HCT116 (cell line): ENCODE measurements around the gene RBM14. TPM values are rescaled to one million over a fixed set of nuclear protein-coding genes. Genes with fewer than 3 reads are reported as not detected.

Experiments
- ATAC-seq: fragments of 200-7000 bp; cut with Tn5 transposase; 2 replicates; pipeline ENCODE4 v1.9.1; 2020; ENCODE audit warnings: mild to moderate bottlenecking, moderate library complexity
- BruUV-seq: library from RNA; stranded (reverse); fragments of 400-500 nt; replicated peaks from 2 replicates; lab custom pipeline; 2021; lab: Mats Ljungman, UMichigan
- CTCF ChIA-PET: fragments of 300-600 bp; sonication (Branson Sonifier 250); formaldehyde crosslinking; loops from one replicate; lab custom pipeline; 2021; ENCODE audit warnings: antibody characterized with exemption; lab: Charles Lee
- POLR2A ChIA-PET: fragments of 300-600, 350-600 bp; sonication (Branson Sonifier 250); formaldehyde crosslinking; loops from one replicate; lab custom pipeline; 2021; ENCODE audit warnings: antibody characterized with exemption; lab: Charles Lee
- RAD21 ChIA-PET, 2 experiments: fragments of 300-600 bp; sonication (Branson Sonifier 250); formaldehyde crosslinking; loops; one replicate each; lab custom pipeline; 2023; ENCODE audit warnings: low total read pairs in 2 of 2; ENCODE audit not compliant: uncharacterized antibody in 2 of 2, unreplicated experiment in 2 of 2, low non-redundant PET in 1 of 2; lab: Charles Lee
- DNase-seq: peaks from one replicate; pipeline ENCODE4 v3.0.0-alpha.2; 2010; ENCODE audit warnings: low read depth, low spot score
- H2AFZ ChIP-seq: fragments of 200-600 bp; shearing (Covaris generic), sonication (generic); 2 replicates; pipeline ENCODE4 v1.6.1; 2017; ENCODE audit warnings: low read depth, mixed run types, mixed read lengths, antibody characterized with exemption, low read length; ENCODE audit not compliant: poor library complexity, severe bottlenecking
- H3K27ac ChIP-seq: 2 replicates; pipeline ENCODE4 v1.5.1; 2012; ENCODE audit warnings: low read depth, low read length
- H3K27me3 ChIP-seq: fragments of 200-600 bp; sonication (generic); 2 replicates; pipeline ENCODE4 v1.6.1; 2016; ENCODE audit warnings: mixed run types, low read length, mixed read lengths; ENCODE audit not compliant: insufficient read depth
- H3K36me3 ChIP-seq, 2 experiments: fragments of 200-500 bp in 1 of 2; fragments of 200-600 bp in 1 of 2; sonication (Bioruptor generic) in 1 of 2; sonication (generic) in 1 of 2; 2 replicates each; pipeline versions ENCODE4 v1.5.1 to v1.6.1; 2014 to 2016; ENCODE audit warnings: low read length in 2 of 2, inconsistent platforms in 1 of 2, mixed read lengths in 1 of 2, mixed run types in 1 of 2; ENCODE audit not compliant: insufficient read depth in 2 of 2, control insufficient read depth in 1 of 2
- H3K4me1 ChIP-seq, 2 experiments: fragments of 200-600 bp in 1 of 2; sonication (generic) in 1 of 2; 2 replicates each; pipeline versions ENCODE4 v1.5.1 to v1.6.1; 2012 to 2017; ENCODE audit warnings: low read length in 2 of 2, inconsistent platforms in 1 of 2, mild to moderate bottlenecking in 1 of 2, mixed read lengths in 1 of 2, mixed run types in 1 of 2, moderate library complexity in 1 of 2; ENCODE audit not compliant: insufficient read depth in 2 of 2, control insufficient read depth in 1 of 2
- H3K4me2 ChIP-seq: fragments of 200-600 bp; sonication (generic); 2 replicates; pipeline ENCODE4 v1.6.1; 2017; ENCODE audit warnings: mixed run types, low read length, mixed read lengths
- H3K4me3 ChIP-seq, 2 experiments: fragments of 200-600 bp in 1 of 2; sonication (generic) in 1 of 2; replicated peaks in 1 of 2; 2 replicates each; pipeline ENCODE4 v1.5.1; 2011 to 2016; ENCODE audit warnings: low read length in 2 of 2, control low read depth in 1 of 2, low read depth in 1 of 2, mild to moderate bottlenecking in 1 of 2, mixed read lengths in 1 of 2, mixed run types in 1 of 2
- H3K79me2 ChIP-seq: fragments of 200-600 bp; sonication (generic); 2 replicates; pipeline ENCODE4 v1.6.1; 2017; ENCODE audit warnings: mild to moderate bottlenecking, mixed run types, low read length, moderate library complexity, mixed read lengths; ENCODE audit not compliant: insufficient read depth
- H3K9ac ChIP-seq: fragments of 200-600 bp; sonication (generic); 2 replicates; pipeline ENCODE4 v1.6.1; 2016; ENCODE audit warnings: low read length, mixed read lengths
- H3K9me2 ChIP-seq: fragments of 200-600 bp; sonication (generic), shearing (Covaris generic); 2 replicates; pipeline ENCODE4 v1.6.1; 2017; ENCODE audit warnings: mixed run types, mild to moderate bottlenecking, moderate library complexity; ENCODE audit not compliant: insufficient read depth
- H3K9me3 ChIP-seq, 2 experiments: fragments of 200-500 bp in 1 of 2; fragments of 200-600 bp in 1 of 2; sonication (Bioruptor generic) in 1 of 2; sonication (generic) in 1 of 2; 2 replicates each; pipeline ENCODE4 v1.6.1; 2014 to 2017; ENCODE audit warnings: low read length in 2 of 2, mixed read lengths in 2 of 2, inconsistent platforms in 1 of 2, low read depth in 1 of 2, mild to moderate bottlenecking in 1 of 2, mixed run types in 1 of 2, moderate library complexity in 1 of 2; ENCODE audit not compliant: control insufficient read depth in 1 of 2, insufficient read depth in 1 of 2
- H4K20me1 ChIP-seq: fragments of 200-600 bp; sonication (generic), shearing (Covaris generic); 2 replicates; pipeline ENCODE4 v1.6.1; 2017; ENCODE audit warnings: mixed run types, mild to moderate bottlenecking, moderate library complexity; ENCODE audit not compliant: insufficient read depth
- FOSL1 ChIP-seq: IDR thresholded peaks from 2 replicates; pipeline ENCODE4 v1.6.1; 2012; ENCODE audit warnings: low read depth
- POLR2A ChIP-seq: IDR thresholded peaks from 2 replicates; pipeline ENCODE4 v1.7.0; 2011; ENCODE audit warnings: borderline replicate concordance; ENCODE audit not compliant: insufficient read depth, insufficient read length; ENCODE audit errors: extremely low read depth
- POLR2AphosphoS5 ChIP-seq: IDR thresholded peaks from 2 replicates; pipeline ENCODE4 v1.6.1; 2011; ENCODE audit warnings: mild to moderate bottlenecking, low read depth, low read length, moderate library complexity
- REST ChIP-seq: IDR thresholded peaks from 2 replicates; pipeline ENCODE4 v1.6.1; 2012; ENCODE audit warnings: low read depth
- SIN3A ChIP-seq: IDR thresholded peaks from 2 replicates; pipeline ENCODE4 v1.6.1; 2012; ENCODE audit warnings: low read depth
- SRF ChIP-seq: IDR thresholded peaks from 2 replicates; pipeline ENCODE4 v1.6.1; 2012; ENCODE audit warnings: low read depth
- ZNF274 ChIP-seq: fragments of 200-500 bp; sonication (Bioruptor generic); IDR thresholded peaks from 2 replicates; pipeline ENCODE4 v1.6.1; 2014; ENCODE audit warnings: mild to moderate bottlenecking, low read depth, low read length, inconsistent platforms
- intact Hi-C: fragments of 100-400 bp; cut with micrococcal nuclease; formaldehyde crosslinking; loops from 2 replicates; pipeline ENCODE4 v1.10.0; 2022
- total RNA-seq: library from RNA; stranded (reverse); gene quantifications from one replicate; pipeline ENCODE4 v1.2.1, GENCODE V29; 2021; ENCODE audit not compliant: unreplicated experiment

The RBM14 gene
- total RNA-seq, 1 experiment from 2014 or later = 95.3 TPM

DNA sequence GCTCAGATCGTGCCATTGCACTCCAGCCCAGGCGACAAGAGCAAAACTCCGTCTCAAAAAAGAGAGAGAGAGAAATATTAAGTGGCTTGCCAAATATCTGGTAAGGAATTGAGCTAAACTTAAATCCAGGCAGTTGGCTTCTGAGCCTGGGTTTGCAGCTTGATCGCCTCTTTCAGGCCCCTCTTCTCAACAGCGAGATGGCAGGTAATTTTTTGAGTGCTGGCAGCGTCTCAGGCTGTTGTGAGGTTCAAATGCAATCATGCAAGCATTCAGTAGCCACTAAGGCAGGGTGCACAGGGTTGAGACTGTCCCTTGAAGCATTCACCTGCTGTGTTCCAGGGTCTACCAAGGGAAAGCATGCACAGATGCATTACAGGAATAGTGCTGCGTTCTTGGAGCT, 47.4 kb upstream of the RBM14 start:
- no peak overlapping the region for H3K4me3 ChIP-seq
- H3K9me3 ChIP-seq = no peaks in the 10 kb centered on the region
- TF ChIP-seq POLR2A (no peak), REST (no peak), SIN3A (no peak), POLR2AphosphoS5 (no peak), FOSL1 (no peak), ZNF274 (no peak), SRF (no peak)
- no peaks in the 10 kb centered on the region for H4K20me1 ChIP-seq
- ChIA-PET RAD21 (no interaction called here), POLR2A (interaction anchor here (0.7 kb wide), 1 partner anchor 275 kb away, joined by 4 read pairs; no protein-coding TSS in a partner anchor), CTCF (no interaction called here)
- no peaks in the 10 kb centered on the region for H3K36me3 ChIP-seq
- H3K27ac ChIP-seq = no peak overlapping the region
- intact Hi-C loops = no loop called here
- H3K27me3 ChIP-seq = peaks cover 3% of the 10 kb centered on the region; the same call in 1 of the 2 replicates
- H3K4me1 ChIP-seq = no peaks in the 10 kb centered on the region
- H3K4me2 ChIP-seq = no peak overlapping the region
- H2AFZ ChIP-seq = no peak overlapping the region
- ATAC-seq (no peak), DNase-seq (no peak)
- no peaks in the 10 kb centered on the region for H3K9me2 ChIP-seq
- H3K79me2 ChIP-seq = no peaks in the 10 kb centered on the region
- BruUV-seq = no TSS peak
- H3K9ac ChIP-seq = no peak overlapping the region
